GM03348 (cell line): Measurements from ENCODE around the gene PRKX.
"Not testable (repeated sequence)": the region's sequence is repeated elsewhere in the genome, so short reads cannot be mapped to it uniquely, and the experiment has no call there.

Experiments used
- DNase-seq: peaks from one replicate; pipeline ENCODE4 v3.0.0; 2012; ENCODE audit warnings: low spot score

PRKX gene

GRCh38 chrX:3713225-3713936, at the start of gene PRKX:
Gene PRKX (minus strand): TSS chrX:3713649. CDS start chrX:3713253, 396 bp downstream.
- peak; percentile 84 for DNase-seq

- no peak for DNase-seq
Observed at GRCh38 chrX:3763111-3763510, 49.7 kb upstream of the PRKX start.

- no peak for DNase-seq
Observed at GRCh38 chrX:3757510-3758025, 44.1 kb upstream of the PRKX start.

- no peak for DNase-seq
Observed at GRCh38 chrX:3748052-3748559, 34.7 kb upstream of the PRKX start.

- DNase-seq = no peak
Observed at GRCh38 chrX:3743801-3744439, 30.5 kb upstream of the PRKX start.

GRCh38 chrX:3740946-3741345, 27.5 kb upstream of the PRKX start:
- DNase-seq = not testable (repeated sequence)

GRCh38 chrX:3738509-3738908, 25.1 kb upstream of the PRKX start:
- no peak for DNase-seq

- not testable (repeated sequence) for DNase-seq
Observed at GRCh38 chrX:3736536-3736935, 23.1 kb upstream of the PRKX start.

GRCh38 chrX:3735891-3736290, 22.4 kb upstream of the PRKX start:
- not testable (repeated sequence) for DNase-seq

GRCh38 chrX:3734456-3734855, 21.0 kb upstream of the PRKX start:
- DNase-seq = not testable (repeated sequence)

- no peak for DNase-seq
Observed at GRCh38 chrX:3733043-3733430, 19.6 kb upstream of the PRKX start.

GRCh38 chrX:3732326-3733042, 19.0 kb upstream of the PRKX start:
- DNase-seq = not testable (repeated sequence)

GRCh38 chrX:3728454-3728853, 15.0 kb upstream of the PRKX start:
- no peak for DNase-seq

- DNase-seq = not testable (repeated sequence)
Observed at GRCh38 chrX:3723460-3723859, 10.0 kb upstream of the PRKX start.

GRCh38 chrX:3717742-3718420, 4.4 kb upstream of the PRKX start:
- DNase-seq = no peak

- no peak for DNase-seq
Observed at GRCh38 chrX:3715921-3716320, 2.5 kb upstream of the PRKX start.

GRCh38 chrX:3714706-3715479, 1.4 kb upstream of the PRKX start:
- not testable (repeated sequence) for DNase-seq

- DNase-seq = peak; percentile 4
Observed at GRCh38 chrX:3713937-3714434, 537 bp upstream of the PRKX start.

GRCh38 chrX:3712870-3713224, 602 bp downstream of the PRKX start:
- DNase-seq = no peak

- peak; percentile 25 for DNase-seq
Observed at GRCh38 chrX:3712051-3712869, 1.2 kb downstream of the PRKX start.
